Activated gamma-delta T cell (primary cell): ENCODE data around the gene SGCA.
A peak's percentile ranks its signal among the peaks of the same experiment; 100 is the strongest.

Source experiments
- DNase-seq: peaks from one replicate; lab custom pipeline; 2025; lab: John Stamatoyannopoulos, UW

The SGCA gene

GRCh38 chr17:50134206-50135110 lies 31.3 kb upstream of the SGCA start:
- no peak for DNase-seq

GRCh38 chr17:50135316-50136095 lies 30.3 kb upstream of the SGCA start:
- no peak for DNase-seq

GRCh38 chr17:50136096-50136687 lies 29.6 kb upstream of the SGCA start:
- no peak for DNase-seq

GRCh38 chr17:50137042-50137441 lies 28.8 kb upstream of the SGCA start:
- DNase-seq: no peak

GRCh38 chr17:50139185-50139783 lies 26.5 kb upstream of the SGCA start:
- DNase-seq: no peak

- peak; percentile 30 for DNase-seq
These were observed 25.6 kb upstream of the SGCA start for GRCh38 chr17:50139950-50140885.

GRCh38 chr17:50141026-50141744 lies 24.6 kb upstream of the SGCA start:
- no peak for DNase-seq

GRCh38 chr17:50141745-50142110 lies 24.1 kb upstream of the SGCA start:
- no peak for DNase-seq

GRCh38 chr17:50143461-50144176 lies 22.2 kb upstream of the SGCA start:
- no peak for DNase-seq

- no peak for DNase-seq
These were observed 21.4 kb upstream of the SGCA start for GRCh38 chr17:50144355-50144754.

- DNase-seq: no peak
These were observed 20.8 kb upstream of the SGCA start for GRCh38 chr17:50144845-50145531.

GRCh38 chr17:50145532-50146229 lies 20.1 kb upstream of the SGCA start:
- no peak for DNase-seq

- DNase-seq: no peak
These were observed 19.4 kb upstream of the SGCA start for GRCh38 chr17:50146230-50146926.

- DNase-seq: no peak
These were observed 18.7 kb upstream of the SGCA start for GRCh38 chr17:50146927-50147665.

- no peak for DNase-seq
These were observed 18.0 kb upstream of the SGCA start for GRCh38 chr17:50147841-50148225.

- DNase-seq: peak; percentile 56
These were observed 17.3 kb upstream of the SGCA start for GRCh38 chr17:50148226-50149090.
